SK-N-SH (cell line): ENCODE results near the gene ERN1. TPM values are rescaled to one million over a fixed set of nuclear protein-coding genes. Genes with fewer than 3 reads are reported as not detected.

Experiments used
- CTCF ChIA-PET: fragments of 300-600, 350-600 bp; formaldehyde crosslinking; extraction: SDS; loops from one replicate; lab custom pipeline; 2021; lab: Yijun Ruan, JAX
- POLR2A ChIA-PET: fragments of 350-600 bp; sonication (Branson Sonifier 250); formaldehyde crosslinking; extraction: SDS; loops from one replicate; lab custom pipeline; 2020; ENCODE audit warnings: antibody characterized with exemption, inconsistent platforms; lab: Yijun Ruan, JAX
- DNase-seq: peaks from one replicate; pipeline ENCODE4 v3.0.0; 2012
- H2AFZ ChIP-seq: fragments of 200-600 bp; sonication (generic); 2 replicates; pipeline ENCODE4 v1.8.1; 2016; ENCODE audit warnings: antibody characterized with exemption, mild to moderate bottlenecking, low read depth
- H3F3A ChIP-seq: fragments of 200-600 bp; sonication (generic); replicated peaks from 2 replicates; pipeline ENCODE3; 2016; ENCODE audit warnings: antibody characterized with exemption, mild to moderate bottlenecking; ENCODE audit not compliant: insufficient read depth
- H3K27ac ChIP-seq, 2 experiments: fragments of 200-500 bp in 1 of 2; fragments of 200-600 bp in 1 of 2; sonication (Bioruptor generic) in 1 of 2; sonication (generic), shearing (Covaris generic) in 1 of 2; 2 replicates each; pipeline versions ENCODE4 v1.5.1 to v1.6.1; 2014 to 2016; ENCODE audit warnings: low read depth in 2 of 2, inconsistent platforms in 1 of 2, low read length in 1 of 2, mild to moderate bottlenecking in 1 of 2, mixed read lengths in 1 of 2
- H3K27me3 ChIP-seq: fragments of 200-600 bp; sonication (generic), shearing (Covaris generic); 2 replicates; pipeline ENCODE4 v1.6.1; 2016; ENCODE audit warnings: mixed run types; ENCODE audit not compliant: insufficient read depth
- H3K36me3 ChIP-seq, 2 experiments: fragments of 200-500 bp in 1 of 2; fragments of 200-600 bp in 1 of 2; sonication (Bioruptor generic) in 1 of 2; sonication (generic) in 1 of 2; replicated peaks in 1 of 2; 2 replicates each; pipeline versions ENCODE3 to v1.5.1; 2014 to 2016; ENCODE audit warnings: low read length in 1 of 2, mild to moderate bottlenecking in 1 of 2; ENCODE audit not compliant: insufficient read depth in 2 of 2, control insufficient read depth in 1 of 2
- H3K4me1 ChIP-seq, 2 experiments: fragments of 200-500 bp in 1 of 2; fragments of 200-600 bp in 1 of 2; sonication (Bioruptor generic) in 1 of 2; sonication (generic), shearing (Covaris generic) in 1 of 2; 2 replicates each; pipeline versions ENCODE4 v1.5.1 to v1.6.1; 2014 to 2016; ENCODE audit warnings: low read depth in 1 of 2, low read length in 1 of 2, mixed run types in 1 of 2; ENCODE audit not compliant: insufficient read depth in 2 of 2, control insufficient read depth in 1 of 2
- H3K4me2 ChIP-seq: fragments of 200-600 bp; sonication (generic), shearing (Covaris generic); 2 replicates; pipeline ENCODE4 v1.6.1; 2017; ENCODE audit warnings: mixed run types
- H3K4me3 ChIP-seq, 2 experiments: fragments of 200-500 bp in 1 of 2; fragments of 200-600 bp in 1 of 2; sonication (Bioruptor generic) in 1 of 2; sonication (generic), shearing (Covaris generic) in 1 of 2; 2 replicates each; pipeline versions ENCODE4 v1.5.1 to v1.8.1; 2014 to 2016; ENCODE audit warnings: low read depth in 2 of 2, inconsistent platforms in 1 of 2, low read length in 1 of 2, mild to moderate bottlenecking in 1 of 2, mixed read lengths in 1 of 2, moderate library complexity in 1 of 2
- H3K79me2 ChIP-seq: fragments of 200-600 bp; sonication (generic); 2 replicates; pipeline ENCODE4 v1.8.1; 2017; ENCODE audit warnings: mild to moderate bottlenecking; ENCODE audit not compliant: insufficient read depth
- H3K9ac ChIP-seq: fragments of 200-600 bp; sonication (generic); 2 replicates; pipeline ENCODE4 v1.6.1; 2017; ENCODE audit warnings: mixed run types
- H3K9me2 ChIP-seq: fragments of 200-600 bp; sonication (generic); 2 replicates; pipeline ENCODE4 v1.6.1; 2017; ENCODE audit warnings: mixed run types
- H3K9me3 ChIP-seq: fragments of 200-600 bp; sonication (generic); 2 replicates; pipeline ENCODE4 v1.6.1; 2017; ENCODE audit warnings: mixed run types, mild to moderate bottlenecking, moderate library complexity
- H4K20me1 ChIP-seq: fragments of 200-600 bp; sonication (generic); 2 replicates; pipeline ENCODE4 v1.6.1; 2017; ENCODE audit warnings: mild to moderate bottlenecking, mixed run types; ENCODE audit not compliant: insufficient read depth
- CHD2 ChIP-seq: fragments of 150-350 bp; IDR thresholded peaks from 2 replicates; pipeline ENCODE4 v1.6.1; 2018; ENCODE audit warnings: low read length; ENCODE audit not compliant: partially characterized antibody
- ELF1 ChIP-seq: IDR thresholded peaks from 2 replicates; pipeline ENCODE4 v1.4.0; 2012
- FOSL2 ChIP-seq: IDR thresholded peaks from 2 replicates; pipeline ENCODE4 v1.4.0; 2012; ENCODE audit warnings: low read depth, mild to moderate bottlenecking, moderate library complexity, borderline replicate concordance
- FOXJ3 ChIP-seq: sonication (generic); formaldehyde crosslinking; IDR thresholded peaks from 2 replicates; pipeline ENCODE4 v1.5.1; 2020; ENCODE audit warnings: mild to moderate bottlenecking, missing genetic modification reagents
- JUND ChIP-seq: IDR thresholded peaks from 2 replicates; pipeline ENCODE4 v1.4.0; 2012
- POLR2AphosphoS5 ChIP-seq: IDR thresholded peaks from 2 replicates; pipeline ENCODE4 v1.6.1; 2012; ENCODE audit warnings: low read depth, low read length
- WGBS: methylation state at CpG from one replicate; pipeline ENCODE4 v1.1.6; 2017; ENCODE audit warnings: low lambda C conversion rate; 5-methylcytosine and 5-hydroxymethylcytosine counted together
- polyA plus RNA-seq, 3 experiments: library from polyadenylated mRNA; depleted of rRNA; stranded (reverse); fragments of >200 nt; gene quantifications; 2 replicates each; pipeline ENCODE4 v1.2.3, GENCODE V29; 2012
- TF ChIP-seq, protein P1 (sequence below): IDR thresholded peaks from 2 replicates; pipeline ENCODE4 v1.4.0; 2012; ENCODE audit warnings: low read depth, borderline replicate concordance
- TF ChIP-seq, protein P2 (sequence below): IDR thresholded peaks from 2 replicates; pipeline ENCODE4 v1.6.1; 2012; ENCODE audit warnings: mild to moderate bottlenecking, low read depth, low read length, moderate library complexity
- TF ChIP-seq, protein P3 (sequence below): fragments of 150-350 bp; IDR thresholded peaks from 2 replicates; pipeline ENCODE4 v1.6.1; 2017; ENCODE audit warnings: antibody characterized with exemption, low read length, low read depth, borderline replicate concordance

Gene ERN1
- polyA plus RNA-seq, 1 of the 3 experiments (the other 2 are of a cell fraction): 7.3 TPM

DNA sequence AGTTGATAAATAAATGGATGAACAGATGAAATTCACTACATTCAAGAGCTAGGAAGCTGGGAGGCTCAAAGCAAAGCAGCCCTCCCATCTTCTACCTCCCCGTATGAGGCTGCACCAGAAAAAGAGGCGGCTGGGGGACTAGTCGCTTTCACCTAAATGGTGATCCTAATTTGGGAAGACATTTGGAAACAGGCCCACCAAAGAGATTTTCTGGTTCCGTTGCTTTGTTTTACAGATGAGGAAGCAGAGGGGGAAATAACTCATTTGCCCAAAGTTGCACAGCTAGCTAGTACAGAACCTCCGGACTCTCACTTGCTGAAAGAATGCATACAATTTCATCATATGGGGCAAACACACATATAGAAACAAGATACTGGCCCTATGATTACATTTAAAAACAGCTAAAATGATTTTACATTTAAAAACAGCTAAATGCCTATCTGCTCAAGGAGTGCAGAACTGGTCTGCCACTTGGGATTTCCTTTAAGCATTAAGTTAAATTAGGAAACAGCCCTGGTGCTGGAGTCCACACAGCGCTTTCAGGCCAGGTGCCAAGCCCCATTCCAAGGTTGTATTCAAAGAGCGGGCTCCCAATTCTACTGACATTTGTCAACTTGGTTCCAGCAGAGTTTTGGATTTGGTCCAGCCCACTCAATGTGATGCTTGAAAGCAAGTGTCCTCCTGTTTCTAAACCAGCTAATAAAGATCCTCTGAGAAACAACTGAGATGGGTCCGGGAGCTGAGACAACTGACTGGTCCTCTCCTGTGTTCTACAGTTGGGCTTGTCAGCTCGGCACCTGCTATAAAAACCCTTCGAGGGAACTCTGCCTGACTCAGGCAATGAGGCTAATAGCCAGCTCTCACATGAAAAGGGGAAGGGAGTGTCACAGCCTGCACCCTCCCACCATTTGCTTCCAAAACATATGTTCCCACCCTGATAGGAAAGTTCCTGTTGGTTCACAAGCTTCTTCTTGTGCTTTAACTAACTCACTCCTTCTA lies 11.7 kb downstream of the ERN1 start:
- H3F3A ChIP-seq: peaks cover 5% of the 10 kb centered on the region
- no peak overlapping the region for H2AFZ ChIP-seq
- WGBS: 92% methylated on average over 10 of the region's 10 CpGs
- H3K4me3 ChIP-seq: no peak overlapping the region
- no peaks in the 10 kb centered on the region for H3K27me3 ChIP-seq
- H3K4me2 ChIP-seq: no peak overlapping the region
- H3K27ac ChIP-seq: no peak overlapping the region
- H3K9ac ChIP-seq: no peak overlapping the region
- POLR2A ChIA-PET: interaction anchor here (1.5 kb wide), 1 partner anchor 11 kb away, joined by 4 read pairs; no protein-coding TSS in a partner anchor
- H3K36me3 ChIP-seq: no peaks in the 10 kb centered on the region
- TF ChIP-seq POLR2AphosphoS5: no peak
- H4K20me1 ChIP-seq: 0 out of 2 replicates have a peak, but pooled peaks cover 5% of the 10 kb centered on the region
- no peak for DNase-seq
- H3K9me2 ChIP-seq: no peaks in the 10 kb centered on the region
- peaks cover 0 to 2% of the 10 kb centered on the region in 2 experiments; a peak in 1 of 4 replicates for H3K4me1 ChIP-seq
- CTCF ChIA-PET: interaction anchor here (0.7 to 29.1 kb wide), 10 partner anchors 12 to 253 kb away, joined by 3 to 810 read pairs (median 4); partner anchors contain the start of genes ERN1 and ICAM2
- H3K9me3 ChIP-seq: no peaks in the 10 kb centered on the region
- H3K79me2 ChIP-seq: no peaks in the 10 kb centered on the region

DNA sequence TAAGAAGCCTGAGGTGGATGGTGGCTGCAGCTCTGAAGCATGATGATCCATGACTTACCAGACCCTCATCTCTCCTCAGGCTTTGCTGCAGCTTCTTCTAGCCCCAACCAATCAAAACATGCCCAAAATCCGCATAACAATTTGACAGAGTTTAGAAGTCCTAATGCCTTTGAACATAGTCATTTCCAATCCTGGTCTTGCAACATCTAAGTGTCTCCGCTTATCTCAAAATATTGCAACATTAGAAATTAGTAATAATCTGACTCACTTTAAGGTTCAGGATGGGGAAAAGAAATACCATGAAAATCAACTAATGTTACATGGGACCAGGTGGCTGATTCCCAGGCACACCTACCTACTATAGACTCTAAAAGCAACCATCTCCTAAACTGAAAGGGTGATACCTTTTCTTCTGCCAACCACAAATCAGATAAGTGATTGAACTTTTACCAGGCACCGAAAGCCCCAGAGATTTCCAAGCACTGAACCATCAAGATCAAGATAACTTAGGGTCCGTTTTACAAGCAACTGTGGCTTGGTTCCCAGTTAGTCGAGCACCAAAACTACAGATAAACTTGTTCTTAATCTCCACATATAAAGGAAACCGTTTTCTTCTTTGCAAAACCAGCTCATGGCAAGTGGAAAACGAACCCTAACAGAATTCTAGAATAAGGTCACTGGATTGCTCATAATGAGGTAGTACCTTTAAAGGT lies 14.0 kb downstream of the ERN1 start:
- TF ChIP-seq, protein P1, sequence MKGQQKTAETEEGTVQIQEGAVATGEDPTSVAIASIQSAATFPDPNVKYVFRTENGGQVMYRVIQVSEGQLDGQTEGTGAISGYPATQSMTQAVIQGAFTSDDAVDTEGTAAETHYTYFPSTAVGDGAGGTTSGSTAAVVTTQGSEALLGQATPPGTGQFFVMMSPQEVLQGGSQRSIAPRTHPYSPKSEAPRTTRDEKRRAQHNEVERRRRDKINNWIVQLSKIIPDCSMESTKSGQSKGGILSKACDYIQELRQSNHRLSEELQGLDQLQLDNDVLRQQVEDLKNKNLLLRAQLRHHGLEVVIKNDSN: no peak
- TF ChIP-seq ELF1 (no peak), CHD2 (no peak), JUND (0 out of 2 replicates have a peak, but pooled peaks have one; percentile 5), FOSL2 (peak; percentile 9; the same call in 1 of the 2 replicates), FOXJ3 (CRISPR knock-in tag) (no peak)
- TF ChIP-seq, protein P2, sequence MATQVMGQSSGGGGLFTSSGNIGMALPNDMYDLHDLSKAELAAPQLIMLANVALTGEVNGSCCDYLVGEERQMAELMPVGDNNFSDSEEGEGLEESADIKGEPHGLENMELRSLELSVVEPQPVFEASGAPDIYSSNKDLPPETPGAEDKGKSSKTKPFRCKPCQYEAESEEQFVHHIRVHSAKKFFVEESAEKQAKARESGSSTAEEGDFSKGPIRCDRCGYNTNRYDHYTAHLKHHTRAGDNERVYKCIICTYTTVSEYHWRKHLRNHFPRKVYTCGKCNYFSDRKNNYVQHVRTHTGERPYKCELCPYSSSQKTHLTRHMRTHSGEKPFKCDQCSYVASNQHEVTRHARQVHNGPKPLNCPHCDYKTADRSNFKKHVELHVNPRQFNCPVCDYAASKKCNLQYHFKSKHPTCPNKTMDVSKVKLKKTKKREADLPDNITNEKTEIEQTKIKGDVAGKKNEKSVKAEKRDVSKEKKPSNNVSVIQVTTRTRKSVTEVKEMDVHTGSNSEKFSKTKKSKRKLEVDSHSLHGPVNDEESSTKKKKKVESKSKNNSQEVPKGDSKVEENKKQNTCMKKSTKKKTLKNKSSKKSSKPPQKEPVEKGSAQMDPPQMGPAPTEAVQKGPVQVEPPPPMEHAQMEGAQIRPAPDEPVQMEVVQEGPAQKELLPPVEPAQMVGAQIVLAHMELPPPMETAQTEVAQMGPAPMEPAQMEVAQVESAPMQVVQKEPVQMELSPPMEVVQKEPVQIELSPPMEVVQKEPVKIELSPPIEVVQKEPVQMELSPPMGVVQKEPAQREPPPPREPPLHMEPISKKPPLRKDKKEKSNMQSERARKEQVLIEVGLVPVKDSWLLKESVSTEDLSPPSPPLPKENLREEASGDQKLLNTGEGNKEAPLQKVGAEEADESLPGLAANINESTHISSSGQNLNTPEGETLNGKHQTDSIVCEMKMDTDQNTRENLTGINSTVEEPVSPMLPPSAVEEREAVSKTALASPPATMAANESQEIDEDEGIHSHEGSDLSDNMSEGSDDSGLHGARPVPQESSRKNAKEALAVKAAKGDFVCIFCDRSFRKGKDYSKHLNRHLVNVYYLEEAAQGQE: no peak
- TF ChIP-seq, protein P3, sequence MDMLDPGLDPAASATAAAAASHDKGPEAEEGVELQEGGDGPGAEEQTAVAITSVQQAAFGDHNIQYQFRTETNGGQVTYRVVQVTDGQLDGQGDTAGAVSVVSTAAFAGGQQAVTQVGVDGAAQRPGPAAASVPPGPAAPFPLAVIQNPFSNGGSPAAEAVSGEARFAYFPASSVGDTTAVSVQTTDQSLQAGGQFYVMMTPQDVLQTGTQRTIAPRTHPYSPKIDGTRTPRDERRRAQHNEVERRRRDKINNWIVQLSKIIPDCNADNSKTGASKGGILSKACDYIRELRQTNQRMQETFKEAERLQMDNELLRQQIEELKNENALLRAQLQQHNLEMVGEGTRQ: no peak
- TF ChIP-seq, all 33 proteins: peak for 2
- H4K20me1 ChIP-seq: 0 out of 2 replicates have a peak, but pooled peaks cover 5% of the 10 kb centered on the region
- peaks cover 0 to 2% of the 10 kb centered on the region in 2 experiments; a peak in 1 of 4 replicates for H3K4me1 ChIP-seq
- peaks cover 5% of the 10 kb centered on the region for H3F3A ChIP-seq
- no peak overlapping the region for H2AFZ ChIP-seq
- H3K9me2 ChIP-seq: no peaks in the 10 kb centered on the region
- H3K36me3 ChIP-seq: no peaks in the 10 kb centered on the region
- no peak overlapping the region for H3K27ac ChIP-seq
- H3K4me3 ChIP-seq: no peak overlapping the region
- no peaks in the 10 kb centered on the region for H3K79me2 ChIP-seq
- H3K9me3 ChIP-seq: no peaks in the 10 kb centered on the region
- WGBS: 71% methylated on average over 7 of the region's 7 CpGs
- no peaks in the 10 kb centered on the region for H3K27me3 ChIP-seq
- no peak overlapping the region for H3K4me2 ChIP-seq
- DNase-seq: no peak
- CTCF ChIA-PET: interaction anchor here (0.6 to 2.0 kb wide), 8 partner anchors 9 to 303 kb away, joined by 3 to 10 read pairs (median 4); partner anchors contain the start of gene GH1
- POLR2A ChIA-PET: no interaction called here
- H3K9ac ChIP-seq: no peak overlapping the region
